ENCODE measurements around the gene C6orf89. TPM values are rescaled to one million over a fixed set of nuclear protein-coding genes. Genes with fewer than 3 reads are reported as not detected.
"Not testable (repeated sequence)": the region's sequence is repeated elsewhere in the genome, so short reads cannot be mapped to it uniquely, and the experiment has no call there.

C6orf89 gene
- total and polyA plus RNA-seq, 5 donors, result 53.2 to 83.9 (median 75.3) TPM

- DNase-seq, result no peak
- H3K27ac ChIP-seq (ENCODE audit: low read length), result no peak overlapping the region
- H3K9me3 ChIP-seq (ENCODE audit: control insufficient read depth, low read length), result no peaks in the 10 kb centered on the region
- no peaks in the 10 kb centered on the region for H3K27me3 ChIP-seq (ENCODE audit: control insufficient read depth, insufficient read depth)
- no peaks in the 10 kb centered on the region for H3K4me1 ChIP-seq (ENCODE audit: control insufficient read depth, insufficient read depth, low read length)
- WGBS, result 94% methylated on average over 5 of the region's 5 CpGs
- intact Hi-C loops (cut with DNase I), result no loop called here
- no peak overlapping the region for H3K4me3 ChIP-seq (ENCODE audit: low read length)
- no peak for ATAC-seq
These were observed 51.1 kb downstream of the C6orf89 start for GRCh38 chr6:36936824-36937223.

GRCh38 chr6:36937896-36938295, 52.1 kb downstream of the C6orf89 start:
- intact Hi-C loops (cut with DNase I), result no loop called here
- Histone ChIP-seq H3K27me3 (ENCODE audit: control insufficient read depth, insufficient read depth) (no peaks in the 10 kb centered on the region), H3K4me3 (ENCODE audit: low read length) (no peak overlapping the region), H3K27ac (ENCODE audit: low read length) (no peak overlapping the region), H3K4me1 (ENCODE audit: control insufficient read depth, insufficient read depth, low read length) (no peaks in the 10 kb centered on the region), H3K9me3 (ENCODE audit: control insufficient read depth, low read length) (no peaks in the 10 kb centered on the region)
- DNase-seq, result no peak
- ATAC-seq, result no peak
- 95% methylated on average over 6 of the region's 6 CpGs for WGBS

- ATAC-seq (peak; percentile 45 to 52), DNase-seq (no peak)
- H3K4me1 ChIP-seq (ENCODE audit: control insufficient read depth, insufficient read depth, low read length), result no peaks in the 10 kb centered on the region
These were observed 52.8 kb downstream of the C6orf89 start for GRCh38 chr6:36938536-36938935.

GRCh38 chr6:36939005-36939404, 53.3 kb downstream of the C6orf89 start:
- 76% methylated on average over 5 of the region's 5 CpGs for WGBS
- H3K27ac ChIP-seq (ENCODE audit: low read length); DNase-seq; ATAC-seq; H3K4me1 ChIP-seq (ENCODE audit: control insufficient read depth, insufficient read depth, low read length); intact Hi-C loops (cut with DNase I); H3K4me3 ChIP-seq (ENCODE audit: low read length); H3K27me3 ChIP-seq (ENCODE audit: control insufficient read depth, insufficient read depth); H3K9me3 ChIP-seq (ENCODE audit: control insufficient read depth, low read length): not testable (repeated sequence)

More at GRCh38 chr6:36938536-36938935, 52.8 kb downstream of the C6orf89 start:
- WGBS, result 61% methylated on average over 4 of the region's 4 CpGs
- H3K27ac ChIP-seq (ENCODE audit: low read length), result no peak overlapping the region
- no peaks in the 10 kb centered on the region for H3K27me3 ChIP-seq (ENCODE audit: control insufficient read depth, insufficient read depth)
- no peaks in the 10 kb centered on the region for H3K9me3 ChIP-seq (ENCODE audit: control insufficient read depth, low read length)
- no peak overlapping the region for H3K4me3 ChIP-seq (ENCODE audit: low read length)
- intact Hi-C loops (cut with DNase I), result no loop called here

DNA sequence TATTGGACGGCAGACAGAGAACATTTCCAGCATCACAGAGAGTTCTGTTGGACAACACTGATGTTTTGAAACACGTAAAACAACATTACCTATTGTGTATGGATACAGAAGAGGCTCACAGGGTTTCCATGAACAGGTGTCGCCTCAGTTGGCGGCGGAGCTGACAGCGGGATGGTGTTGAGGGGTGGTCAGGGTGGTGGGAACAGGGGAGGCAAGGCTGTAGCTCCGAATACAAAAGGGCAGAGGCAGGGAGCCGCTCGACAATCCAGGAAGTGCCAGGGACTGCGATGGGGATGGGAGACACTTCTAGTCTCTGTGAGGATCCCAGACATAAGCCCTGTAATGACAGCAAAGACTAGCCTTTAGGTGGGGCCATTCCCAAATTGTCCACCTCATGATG, 54.3 kb downstream of the C6orf89 start:
- no peak for DNase-seq
- no peak overlapping the region for H3K27ac ChIP-seq (ENCODE audit: low read length)
- ATAC-seq, result no peak
- WGBS, result 91% methylated on average over 10 of the region's 10 CpGs
- H3K9me3 ChIP-seq (ENCODE audit: control insufficient read depth, low read length), result no peaks in the 10 kb centered on the region
- no peaks in the 10 kb centered on the region for H3K27me3 ChIP-seq (ENCODE audit: control insufficient read depth, insufficient read depth)
- intact Hi-C loops (cut with DNase I), result no loop called here
- no peaks in the 10 kb centered on the region for H3K4me1 ChIP-seq (ENCODE audit: control insufficient read depth, insufficient read depth, low read length)
- no peak overlapping the region for H3K4me3 ChIP-seq (ENCODE audit: low read length)

- 95% methylated on average over 38 of the region's 40 CpGs for WGBS
- intact Hi-C loops (cut with DNase I); ATAC-seq; DNase-seq; H3K4me1 ChIP-seq (ENCODE audit: control insufficient read depth, insufficient read depth, low read length); H3K27ac ChIP-seq (ENCODE audit: low read length); H3K4me3 ChIP-seq (ENCODE audit: low read length); H3K27me3 ChIP-seq (ENCODE audit: control insufficient read depth, insufficient read depth); H3K9me3 ChIP-seq (ENCODE audit: control insufficient read depth, low read length): not testable (repeated sequence)
These were observed 55.8 kb downstream of the C6orf89 start for GRCh38 chr6:36941561-36941960.

GRCh38 chr6:36942329-36942728, 56.6 kb downstream of the C6orf89 start:
- ATAC-seq; H3K4me3 ChIP-seq (ENCODE audit: low read length); intact Hi-C loops (cut with DNase I); H3K27ac ChIP-seq (ENCODE audit: low read length); H3K27me3 ChIP-seq (ENCODE audit: control insufficient read depth, insufficient read depth); H3K9me3 ChIP-seq (ENCODE audit: control insufficient read depth, low read length); DNase-seq; H3K4me1 ChIP-seq (ENCODE audit: control insufficient read depth, insufficient read depth, low read length): not testable (repeated sequence)
- 74% methylated on average over 1 of the region's 2 CpGs for WGBS

DNA sequence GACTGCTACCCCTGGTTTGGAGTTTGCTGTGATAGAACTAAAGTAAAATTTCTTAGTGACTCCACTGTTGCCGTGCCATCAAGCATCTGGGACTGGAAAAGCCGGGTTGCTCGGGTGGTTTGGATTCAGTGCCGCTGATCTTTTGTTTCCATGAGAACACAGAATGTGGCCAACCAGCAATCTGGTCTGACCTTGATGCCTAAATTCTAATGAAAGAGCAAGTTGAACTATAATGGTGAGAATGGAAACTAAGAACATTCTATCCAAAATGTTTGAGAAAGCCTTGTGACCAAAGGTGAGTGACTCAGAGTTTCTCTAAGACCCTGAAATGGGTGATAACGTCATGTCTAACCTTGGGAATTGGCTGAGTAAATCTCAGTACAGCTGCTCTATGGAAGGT, 58.9 kb downstream of the C6orf89 start:
- WGBS, result 87% methylated on average over 5 of the region's 5 CpGs
- Histone ChIP-seq H3K9me3 (ENCODE audit: control insufficient read depth, low read length) (no peaks in the 10 kb centered on the region), H3K4me1 (ENCODE audit: control insufficient read depth, insufficient read depth, low read length) (no peaks in the 10 kb centered on the region), H3K27me3 (ENCODE audit: control insufficient read depth, insufficient read depth) (no peaks in the 10 kb centered on the region), H3K27ac (ENCODE audit: low read length) (no peak overlapping the region), H3K4me3 (ENCODE audit: low read length) (no peak overlapping the region)
- DNase-seq (no peak), ATAC-seq (no peak)
- intact Hi-C loops (cut with DNase I), result no loop called here

DNA sequence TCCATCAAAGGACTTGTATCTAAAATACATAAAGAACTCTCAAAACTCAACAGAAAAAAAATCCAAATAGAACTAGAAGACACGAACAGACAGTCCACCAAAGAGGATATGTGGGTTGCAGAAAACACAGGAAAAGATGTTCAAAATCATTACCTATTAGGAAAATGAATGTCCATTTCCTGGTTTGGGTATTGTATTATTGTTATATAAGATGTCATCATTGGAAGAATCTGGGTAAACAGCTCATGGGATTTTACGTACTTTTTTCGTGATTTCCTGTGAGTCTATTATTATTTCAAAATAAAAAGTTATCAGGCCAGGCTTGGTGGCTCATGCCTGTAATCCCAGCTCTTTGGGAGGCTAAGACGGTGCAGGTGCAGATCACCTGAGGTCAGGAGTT, 59.5 kb downstream of the C6orf89 start:
- H3K4me3 ChIP-seq (ENCODE audit: low read length), result no peak overlapping the region
- DNase-seq (no peak), ATAC-seq (no peak)
- 81% methylated on average over 4 of the region's 4 CpGs for WGBS
- no peaks in the 10 kb centered on the region for H3K9me3 ChIP-seq (ENCODE audit: control insufficient read depth, low read length)
- H3K27ac ChIP-seq (ENCODE audit: low read length), result no peak overlapping the region
- no peaks in the 10 kb centered on the region for H3K27me3 ChIP-seq (ENCODE audit: control insufficient read depth, insufficient read depth)
- intact Hi-C loops (cut with DNase I), result no loop called here
- H3K4me1 ChIP-seq (ENCODE audit: control insufficient read depth, insufficient read depth, low read length), result no peaks in the 10 kb centered on the region

DNA sequence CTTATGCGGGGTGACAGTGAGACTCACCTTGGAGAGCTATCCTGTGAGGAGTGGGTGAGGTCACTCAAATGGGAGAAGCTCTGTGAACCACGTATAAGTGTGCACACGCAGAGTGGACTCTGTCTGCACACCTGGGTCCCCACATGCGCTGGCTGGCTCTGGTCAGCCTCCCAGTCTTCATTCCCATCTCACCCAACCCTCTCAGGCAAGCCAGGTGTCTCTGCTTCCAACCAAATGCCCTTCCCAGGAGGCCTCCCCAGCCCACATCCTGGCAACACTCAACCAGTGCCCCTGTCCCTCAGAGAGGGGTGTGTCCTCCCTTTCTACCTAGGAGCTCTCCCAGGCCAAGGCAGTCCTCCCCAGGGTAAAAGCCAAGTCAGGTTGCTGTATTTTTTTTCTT, 60.8 kb downstream of the C6orf89 start:
- H3K27me3 ChIP-seq (ENCODE audit: control insufficient read depth, insufficient read depth), result no peaks in the 10 kb centered on the region
- DNase-seq (no peak), ATAC-seq (no peak)
- intact Hi-C loops (cut with DNase I), result no loop called here
- no peak overlapping the region for H3K27ac ChIP-seq (ENCODE audit: low read length)
- H3K4me1 ChIP-seq (ENCODE audit: control insufficient read depth, insufficient read depth, low read length), result no peaks in the 10 kb centered on the region
- H3K4me3 ChIP-seq (ENCODE audit: low read length), result no peak overlapping the region
- 87% methylated on average over 4 of the region's 4 CpGs for WGBS
- H3K9me3 ChIP-seq (ENCODE audit: control insufficient read depth, low read length), result no peaks in the 10 kb centered on the region

DNA sequence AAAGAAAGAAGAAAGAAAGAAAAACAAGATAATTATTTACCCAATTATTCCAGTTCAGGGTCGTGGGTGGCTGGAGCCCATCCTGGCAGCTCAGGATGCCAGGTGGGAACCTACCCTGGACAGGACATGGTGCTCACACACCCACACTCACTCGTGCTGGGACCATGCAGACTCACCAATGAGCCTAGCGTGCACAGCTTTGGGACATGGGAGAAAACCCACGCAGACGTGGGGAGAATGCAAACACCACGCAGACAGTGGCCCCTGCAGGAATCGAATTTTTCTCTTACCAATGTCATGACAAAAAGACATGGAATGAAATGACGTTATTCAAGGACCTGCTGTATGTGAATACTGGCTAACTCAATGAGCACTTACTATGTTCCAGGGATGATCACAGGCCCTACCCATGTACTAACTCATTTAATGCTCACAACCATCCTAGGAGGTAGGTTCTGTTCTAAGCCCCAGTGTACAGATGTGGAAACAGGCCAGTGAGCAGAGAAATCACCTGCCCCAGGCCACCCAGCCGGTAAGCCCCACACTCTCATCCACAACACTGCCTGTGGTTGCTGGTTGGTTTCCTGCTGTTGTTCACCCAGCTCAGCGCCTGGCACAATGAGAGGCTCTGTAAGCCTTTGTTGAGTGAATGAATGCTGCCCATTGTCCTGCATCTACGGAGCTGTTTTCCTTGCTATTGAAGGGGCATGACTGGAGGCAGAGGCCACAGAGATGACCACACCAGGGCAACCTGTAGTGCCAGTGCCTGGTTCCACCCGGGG, 62.0 kb downstream of the C6orf89 start:
- intact Hi-C loops (cut with DNase I), result no loop called here
- 73% methylated on average over 12 of the region's 12 CpGs for WGBS
- DNase-seq (no peak), ATAC-seq (no peak)
- no peak overlapping the region for H3K4me3 ChIP-seq (ENCODE audit: low read length)
- no peaks in the 10 kb centered on the region for H3K27me3 ChIP-seq (ENCODE audit: control insufficient read depth, insufficient read depth)
- H3K9me3 ChIP-seq (ENCODE audit: control insufficient read depth, low read length), result no peaks in the 10 kb centered on the region
- H3K4me1 ChIP-seq (ENCODE audit: control insufficient read depth, insufficient read depth, low read length), result no peaks in the 10 kb centered on the region
- no peak overlapping the region for H3K27ac ChIP-seq (ENCODE audit: low read length)

GRCh38 chr6:36949076-36949475, 63.3 kb downstream of the C6orf89 start:
- H3K27ac ChIP-seq (ENCODE audit: low read length); ATAC-seq; H3K4me1 ChIP-seq (ENCODE audit: control insufficient read depth, insufficient read depth, low read length); H3K9me3 ChIP-seq (ENCODE audit: control insufficient read depth, low read length); DNase-seq; intact Hi-C loops (cut with DNase I); H3K27me3 ChIP-seq (ENCODE audit: control insufficient read depth, insufficient read depth); H3K4me3 ChIP-seq (ENCODE audit: low read length): not testable (repeated sequence)
- WGBS, result 96% methylated on average over 9 of the region's 9 CpGs

Measured in right cardiac atrium (tissue), 5 donors.